ENCODE measurements around the gene SAC3D1.

Gene SAC3D1

DNA sequence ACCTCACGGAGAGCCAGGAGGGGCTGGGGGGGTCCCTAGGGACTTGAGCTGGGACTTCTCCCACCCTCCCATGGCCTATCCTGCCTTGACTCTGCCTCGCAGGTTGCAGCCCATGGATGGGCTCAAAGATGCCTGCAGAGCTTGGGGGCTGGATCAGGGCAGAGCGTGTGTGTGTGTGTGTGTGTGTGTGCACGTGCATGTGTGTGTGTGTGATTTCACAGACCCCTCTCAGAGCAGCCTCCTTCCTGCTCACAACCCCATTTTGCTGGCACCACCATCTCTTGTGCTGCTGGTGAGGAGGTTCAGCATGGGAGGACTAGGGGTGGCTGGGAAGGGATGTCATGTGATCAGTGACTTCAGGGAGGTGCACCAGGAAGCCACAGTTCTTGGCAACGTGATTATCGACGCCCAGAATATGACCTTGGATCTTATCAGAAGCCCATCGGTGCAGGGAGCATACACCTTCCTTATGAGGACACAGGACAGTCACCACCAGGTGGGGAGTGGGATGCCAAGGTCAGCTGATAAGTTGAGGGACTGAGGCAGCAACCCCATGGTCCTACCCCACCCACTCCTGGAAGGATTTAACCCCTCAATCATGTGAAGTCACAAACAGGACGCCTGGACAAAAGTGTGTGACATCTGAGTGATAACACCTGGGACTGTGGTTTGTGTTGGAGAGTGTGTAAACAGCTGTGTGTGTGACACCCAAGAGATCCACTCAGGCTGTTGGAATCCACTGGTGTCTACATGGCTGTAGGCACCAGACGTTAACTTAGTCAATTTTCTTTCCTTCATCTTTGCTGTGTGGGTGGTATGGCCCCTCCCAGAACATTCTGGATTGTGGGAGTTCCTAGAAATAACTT, 19.2 kb downstream of the SAC3D1 start:
- no peak for DNase-seq (ENCODE audit: low spot score)

DNA sequence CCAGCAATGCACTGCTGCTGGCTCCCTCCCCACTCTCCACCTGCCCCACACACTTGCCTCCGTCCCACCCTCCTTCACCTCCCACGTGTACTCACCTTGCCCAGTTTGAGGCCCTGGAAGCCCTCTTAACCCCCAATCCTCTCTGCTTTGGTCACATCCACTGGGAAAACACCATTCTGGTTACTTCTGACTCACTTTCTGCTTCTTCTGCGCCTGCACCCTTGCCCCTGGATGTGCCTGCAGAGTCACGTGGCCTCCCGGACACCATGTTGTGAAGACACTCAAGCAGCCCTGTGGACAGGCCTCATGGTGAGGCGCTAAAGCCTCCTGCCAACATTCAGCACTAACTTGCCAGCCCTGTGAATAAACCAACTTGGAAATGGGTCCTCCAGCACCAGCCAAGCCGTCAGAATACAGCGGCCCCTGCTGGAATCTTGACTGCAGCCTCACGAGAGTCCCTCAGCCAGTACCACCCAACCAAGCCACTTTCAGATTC, 20.0 kb downstream of the SAC3D1 start:
- no peak for DNase-seq (ENCODE audit: low spot score)

DNA sequence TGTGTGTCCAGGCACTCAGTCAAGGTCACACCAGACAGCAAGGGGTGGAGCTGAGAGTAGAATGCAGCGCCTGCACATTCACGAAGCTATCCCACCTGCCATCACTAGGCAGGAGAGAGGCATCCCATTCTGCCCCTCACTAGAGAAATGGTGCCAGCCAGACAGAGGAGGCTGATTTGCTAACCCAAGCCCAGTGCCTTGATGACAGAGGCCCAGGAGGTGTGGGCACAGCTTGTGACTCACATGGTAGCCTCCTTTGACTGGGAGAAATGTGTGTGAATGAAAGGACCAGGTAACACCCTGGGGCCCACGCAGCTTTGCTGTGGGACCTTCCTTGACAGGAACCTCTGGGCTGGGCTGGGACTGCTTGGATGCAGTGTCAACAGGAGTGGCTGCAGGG, 22.5 kb downstream of the SAC3D1 start:
- DNase-seq (ENCODE audit: low spot score): no peak

DNA sequence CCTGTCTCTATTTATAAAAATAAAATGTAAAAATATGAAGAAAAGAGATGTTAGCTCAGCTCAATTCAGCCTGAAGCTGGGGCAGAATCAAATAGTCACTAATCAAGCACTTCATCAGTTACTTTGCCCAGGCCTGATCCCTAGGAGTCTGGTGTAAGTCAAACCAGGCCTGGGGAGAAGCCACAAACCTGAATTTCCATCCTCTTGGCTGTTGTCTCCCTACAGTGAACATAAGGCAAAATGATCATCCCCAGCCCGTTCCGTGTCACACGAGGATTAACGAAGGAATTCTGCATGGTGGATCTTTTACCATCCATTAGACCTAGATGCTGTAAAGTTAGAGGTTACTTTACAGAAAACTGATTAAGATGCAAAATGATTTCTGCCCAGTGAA, 23.8 kb downstream of the SAC3D1 start:
- DNase-seq (ENCODE audit: low spot score): no peak

DNA sequence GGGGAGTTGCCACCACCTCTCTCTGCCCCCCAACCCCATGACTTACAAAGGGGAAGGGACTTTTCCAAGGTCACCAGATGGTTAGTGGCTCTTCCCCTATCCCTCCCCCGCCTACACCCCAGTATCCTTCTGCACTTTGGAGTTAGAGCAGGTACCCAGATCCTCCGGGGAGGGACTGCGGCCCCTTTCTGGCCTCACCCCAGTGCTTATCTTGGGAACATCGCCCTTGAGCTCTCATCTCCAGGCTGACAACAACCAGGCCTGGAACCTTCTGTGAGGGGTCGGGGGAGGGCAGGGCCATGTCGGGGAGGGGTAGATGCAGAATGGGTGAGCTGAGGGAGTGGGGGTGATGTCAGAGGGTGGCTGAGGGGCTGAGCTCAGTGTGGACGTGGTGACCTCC, 24.8 kb downstream of the SAC3D1 start:
- no peak for DNase-seq (ENCODE audit: low spot score)

DNA sequence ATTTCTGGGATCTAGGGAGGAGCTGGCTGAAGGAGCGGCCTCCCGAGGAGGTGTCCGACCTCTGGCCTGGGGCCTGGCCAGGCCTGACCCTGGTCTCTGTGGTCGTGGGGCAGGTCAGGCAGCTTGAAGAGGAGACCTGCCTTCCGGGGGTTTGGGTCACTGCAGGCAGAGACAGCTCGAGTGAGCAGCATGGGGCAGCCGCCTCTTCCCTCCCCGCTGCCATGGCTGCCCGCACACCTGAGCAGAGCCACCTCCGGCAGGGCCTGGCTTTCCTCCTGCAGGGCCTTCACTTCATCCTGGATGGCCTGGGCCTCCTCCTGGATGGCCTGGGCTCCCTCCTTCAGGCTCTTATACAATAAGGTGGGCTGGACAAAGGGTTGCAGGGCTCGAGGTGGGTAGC, 25.3 kb downstream of the SAC3D1 start:
- no peak for DNase-seq (ENCODE audit: low spot score)

DNA sequence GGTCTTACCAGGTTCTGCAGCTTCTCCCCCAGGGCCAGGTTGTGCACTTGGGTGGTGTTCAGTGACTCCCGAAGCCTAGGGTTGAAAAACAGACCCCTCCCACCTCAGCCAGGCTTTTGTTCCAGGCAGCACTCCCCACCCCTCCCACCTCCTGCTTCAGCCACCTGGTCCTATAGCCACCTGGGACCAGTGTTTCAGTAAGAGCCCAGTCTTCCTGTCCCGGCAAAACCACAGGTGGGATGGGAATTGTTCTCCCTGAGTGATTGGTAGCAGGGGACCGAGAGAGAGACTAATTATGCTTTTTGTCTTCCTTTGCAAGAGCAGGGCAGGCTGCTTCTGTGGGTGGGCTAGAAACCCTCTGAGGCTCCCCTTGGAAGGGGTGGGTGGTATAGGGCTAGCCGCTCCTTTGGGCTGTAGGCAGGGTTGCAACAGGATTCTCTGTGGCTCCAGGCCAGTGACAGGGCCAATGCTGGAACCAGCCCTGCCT, 25.8 kb downstream of the SAC3D1 start:
- no peak for DNase-seq (ENCODE audit: low spot score)

DNA sequence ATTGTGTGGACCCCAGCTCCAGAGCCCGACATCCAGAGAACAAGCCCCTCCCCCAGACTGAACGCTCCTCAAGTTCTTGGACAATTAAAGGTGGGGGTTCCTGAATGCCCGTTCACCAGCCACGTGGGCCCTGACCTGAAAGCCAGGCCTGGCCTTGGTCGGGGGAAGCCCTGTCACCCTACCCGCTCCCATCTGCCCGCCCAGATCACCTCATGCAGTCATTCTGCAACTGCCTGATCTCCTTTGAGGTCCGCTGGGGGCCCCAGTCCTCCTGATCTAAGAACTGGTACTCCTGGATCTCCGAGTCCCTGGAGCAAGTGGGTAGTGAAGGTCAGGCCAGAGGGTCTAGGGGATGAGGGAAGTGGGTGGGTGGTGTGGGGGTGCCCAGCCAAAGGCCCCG, 26.4 kb downstream of the SAC3D1 start:
- DNase-seq (ENCODE audit: low spot score): no peak

DNA sequence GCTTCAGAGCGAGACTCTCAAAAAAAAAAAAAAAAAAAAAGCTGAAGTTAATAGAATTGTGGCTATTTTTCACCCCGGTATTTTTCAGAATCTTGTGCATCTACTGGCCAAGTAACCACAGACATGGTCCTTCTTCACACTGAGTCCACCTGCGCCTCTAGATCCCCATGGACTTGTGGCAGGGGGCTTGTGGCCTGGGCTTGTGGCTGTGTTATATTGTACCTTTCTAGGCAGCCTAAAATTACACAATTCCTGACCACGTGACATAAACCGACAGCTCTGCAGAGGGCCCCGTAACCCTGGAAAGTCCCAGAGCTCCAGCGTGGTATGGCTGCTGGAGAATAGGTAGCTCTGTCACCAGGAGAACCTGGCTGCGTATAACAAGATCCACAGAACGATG, 28.2 kb downstream of the SAC3D1 start:
- DNase-seq (ENCODE audit: low spot score): no peak

DNA sequence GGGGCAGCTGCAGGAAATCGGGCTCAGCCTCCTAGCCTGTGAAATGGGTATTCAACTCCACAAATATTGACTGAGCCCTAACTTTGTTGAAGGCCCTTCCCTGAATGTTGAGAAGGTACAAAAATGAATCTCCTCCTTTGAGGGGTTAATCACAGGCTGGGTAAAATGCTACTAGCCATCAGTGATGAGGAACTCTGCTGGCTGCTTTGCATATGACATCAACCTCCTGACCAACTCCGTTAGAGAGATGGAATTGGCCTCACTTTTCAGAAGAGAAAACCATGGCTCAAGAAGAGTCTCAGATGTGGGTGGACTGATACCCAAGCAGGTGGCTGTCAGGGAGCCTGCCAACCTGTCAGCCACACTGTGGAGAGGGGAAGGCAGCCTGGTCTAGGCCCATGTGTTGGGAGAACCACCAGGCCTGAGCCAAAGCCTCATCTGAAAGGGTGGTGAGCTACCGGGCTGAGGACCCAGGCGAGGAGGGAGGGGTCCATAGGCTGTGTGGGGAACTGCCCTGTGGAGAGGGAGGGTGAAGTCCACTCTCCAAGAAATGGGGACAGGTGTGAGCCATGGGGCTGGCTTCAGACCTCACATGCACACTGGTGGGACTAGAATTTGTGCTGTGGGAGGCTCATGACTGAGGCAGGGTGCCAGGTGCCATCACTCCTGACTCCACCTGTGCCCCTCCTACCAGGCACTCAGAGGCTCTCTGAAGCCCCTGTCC, 31.1 kb downstream of the SAC3D1 start:
- DNase-seq (ENCODE audit: low spot score): no peak

DNA sequence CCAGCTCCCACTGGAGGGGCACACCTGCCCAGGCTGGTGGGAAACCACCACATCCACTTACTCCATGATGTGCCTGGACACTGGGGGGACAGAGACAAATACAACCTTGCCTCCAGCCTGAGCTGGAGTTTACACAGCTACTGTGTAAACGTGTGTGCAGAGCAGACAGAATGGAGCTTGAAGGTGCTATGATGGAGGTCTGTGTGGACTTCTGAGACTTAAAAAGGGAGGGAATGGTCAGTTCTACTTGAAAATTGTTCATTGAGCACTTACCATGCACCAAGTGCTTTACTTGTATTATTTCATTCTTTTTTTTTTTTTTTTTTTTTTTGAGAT, 31.6 kb downstream of the SAC3D1 start:
- DNase-seq (ENCODE audit: low spot score): no peak

DNA sequence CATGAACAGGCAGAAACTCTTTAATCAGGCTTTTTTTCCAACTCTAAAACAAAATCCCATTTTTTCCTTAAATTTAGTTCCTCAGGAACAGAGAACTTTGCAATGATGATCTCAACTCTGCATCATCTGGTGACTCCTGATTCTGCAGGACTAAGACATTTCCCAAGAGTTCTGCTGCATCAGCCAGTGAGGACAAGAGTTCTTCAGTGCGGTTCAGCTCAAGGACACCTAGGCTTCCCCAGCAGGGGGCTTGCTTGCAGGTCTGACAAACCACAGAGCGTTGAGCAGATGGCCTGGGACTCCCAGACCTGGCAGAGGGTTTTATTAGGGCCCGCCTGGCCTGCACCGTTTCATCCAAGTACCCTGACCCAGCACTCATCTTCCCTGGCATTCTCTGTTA, 36.4 kb downstream of the SAC3D1 start:
- no peak for DNase-seq (ENCODE audit: low spot score)

DNA sequence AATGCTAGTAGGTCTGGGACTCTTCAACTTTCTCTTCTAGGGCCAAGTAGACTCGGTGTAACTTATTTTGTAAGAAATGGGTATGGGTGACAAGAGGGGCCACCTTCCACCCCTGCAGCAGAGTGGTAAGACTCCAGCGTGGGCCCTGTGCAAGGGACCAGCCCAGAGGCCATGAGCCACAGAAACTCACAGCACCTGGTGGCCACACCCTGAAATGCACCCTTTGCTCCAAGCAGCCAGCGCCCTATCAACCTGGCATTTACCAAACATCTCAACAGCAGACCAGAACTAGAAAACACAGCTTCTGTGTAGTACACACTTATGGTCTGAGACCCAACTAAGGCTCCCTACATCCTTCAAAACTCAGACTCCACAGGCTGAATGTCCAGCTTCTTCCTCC, 37.1 kb downstream of the SAC3D1 start:
- DNase-seq (ENCODE audit: low spot score): peak; percentile 36

DNA sequence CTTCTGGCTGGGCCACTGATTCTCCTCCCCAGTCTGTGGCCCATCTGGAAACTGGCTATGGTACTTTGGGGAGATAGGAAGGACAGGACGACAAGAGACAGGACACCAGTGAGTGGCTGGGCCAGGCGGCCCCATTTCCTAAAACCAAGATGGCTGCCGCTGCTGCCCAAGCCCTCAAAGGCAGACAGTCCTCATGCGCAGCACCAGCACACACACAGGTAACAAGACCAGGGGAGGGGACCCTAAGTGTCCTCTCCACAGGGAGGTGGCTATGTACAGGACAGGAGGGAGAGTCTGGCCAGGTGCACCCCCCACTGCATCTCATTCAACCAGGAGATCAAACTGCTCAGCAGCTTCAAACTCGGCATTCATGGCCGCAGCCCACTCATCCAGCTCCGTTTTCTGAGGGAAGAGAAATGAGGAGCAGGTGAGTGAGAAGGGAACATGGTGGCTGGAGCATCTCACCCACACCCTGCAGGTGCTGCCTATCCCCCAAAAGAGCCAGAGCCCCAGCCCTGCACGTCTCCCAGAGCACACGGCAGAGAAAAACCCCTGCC, 37.9 kb downstream of the SAC3D1 start:
- no peak for DNase-seq (ENCODE audit: low spot score)

DNA sequence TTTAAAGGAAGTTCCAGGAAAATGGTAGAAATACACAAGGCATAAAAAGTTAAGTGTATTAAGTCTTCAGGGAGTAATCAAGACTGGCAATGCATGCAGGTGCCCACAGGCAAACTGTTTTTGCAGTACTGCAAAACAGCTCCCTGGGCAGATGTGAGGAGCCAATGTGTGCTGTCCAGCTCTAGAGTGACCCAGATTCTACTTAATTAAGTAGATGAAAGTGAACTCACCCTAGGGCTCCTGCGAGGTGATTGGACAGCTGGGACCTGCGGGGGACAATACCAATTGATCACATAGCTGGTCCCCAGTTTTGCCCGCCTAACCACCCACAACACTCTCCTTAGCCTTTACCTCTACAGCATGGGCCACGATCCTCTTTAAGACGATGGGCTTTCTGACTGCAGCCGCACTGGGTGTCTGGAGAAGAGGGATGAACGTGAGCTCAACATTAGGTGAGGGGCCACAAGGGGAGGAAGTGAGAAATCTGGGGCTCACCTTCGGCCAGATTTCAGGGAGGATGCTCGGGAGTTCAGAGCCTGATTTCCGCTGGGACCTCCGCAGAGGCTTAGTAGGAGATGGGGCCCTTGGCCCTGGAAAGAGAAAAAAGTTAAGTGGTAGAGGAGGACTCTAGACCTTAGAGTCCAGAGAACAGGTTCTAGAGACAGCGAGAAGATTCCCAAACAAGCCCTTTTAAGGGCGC, 42.3 kb downstream of the SAC3D1 start:
- DNase-seq (ENCODE audit: low spot score): no peak

DNA sequence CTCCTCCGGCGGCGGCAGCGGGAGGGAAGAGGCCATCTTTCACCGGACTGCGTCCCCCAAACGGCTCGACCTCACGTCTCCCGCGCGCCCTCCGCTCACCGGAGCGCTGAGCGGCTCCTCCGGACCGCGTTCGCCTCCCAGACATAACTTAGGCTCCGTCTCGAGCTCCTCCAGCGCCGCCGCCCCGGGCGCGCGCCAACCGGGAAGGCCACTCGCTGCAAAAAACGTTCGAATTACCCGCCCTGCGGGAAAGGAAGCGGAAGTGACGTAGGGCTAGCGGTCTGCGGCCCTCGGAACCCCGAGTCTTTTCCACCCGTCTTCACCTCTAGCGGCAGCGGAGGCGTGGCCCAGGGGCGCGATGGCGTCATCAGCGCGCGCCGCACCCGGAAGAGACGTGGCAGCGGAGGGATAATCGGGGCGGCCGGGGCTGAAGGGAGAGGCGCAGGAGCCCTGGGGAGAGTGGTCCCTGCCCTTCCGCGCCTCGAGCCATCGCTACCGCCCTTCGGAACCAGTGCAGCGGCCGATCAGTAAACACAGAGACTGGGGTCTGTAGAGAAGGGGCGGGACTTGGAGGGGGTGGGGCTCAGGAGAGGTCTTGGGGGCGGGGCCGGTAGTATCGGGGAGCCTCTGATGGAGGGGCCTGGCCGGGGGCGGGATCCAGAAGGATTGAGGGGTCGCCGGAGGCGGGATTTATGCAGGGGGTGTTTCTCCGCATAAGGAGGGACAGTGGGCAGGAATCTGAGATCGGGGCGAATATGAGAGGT, 43.0 kb downstream of the SAC3D1 start, which contains the start of the genes CDCA5 and ZFPL1:
Gene CDCA5, minus strand, starts transcription at position 207 of the 764 bp plus-strand sequence. Its CDS starts 62 bp downstream, at position 145.
Gene ZFPL1, plus strand, starts transcription at position 389 of the 764 bp plus-strand sequence. CDS start 477 bp downstream, outside the sequence.
- peak; percentile 100 for DNase-seq (ENCODE audit: low spot score)

DNA sequence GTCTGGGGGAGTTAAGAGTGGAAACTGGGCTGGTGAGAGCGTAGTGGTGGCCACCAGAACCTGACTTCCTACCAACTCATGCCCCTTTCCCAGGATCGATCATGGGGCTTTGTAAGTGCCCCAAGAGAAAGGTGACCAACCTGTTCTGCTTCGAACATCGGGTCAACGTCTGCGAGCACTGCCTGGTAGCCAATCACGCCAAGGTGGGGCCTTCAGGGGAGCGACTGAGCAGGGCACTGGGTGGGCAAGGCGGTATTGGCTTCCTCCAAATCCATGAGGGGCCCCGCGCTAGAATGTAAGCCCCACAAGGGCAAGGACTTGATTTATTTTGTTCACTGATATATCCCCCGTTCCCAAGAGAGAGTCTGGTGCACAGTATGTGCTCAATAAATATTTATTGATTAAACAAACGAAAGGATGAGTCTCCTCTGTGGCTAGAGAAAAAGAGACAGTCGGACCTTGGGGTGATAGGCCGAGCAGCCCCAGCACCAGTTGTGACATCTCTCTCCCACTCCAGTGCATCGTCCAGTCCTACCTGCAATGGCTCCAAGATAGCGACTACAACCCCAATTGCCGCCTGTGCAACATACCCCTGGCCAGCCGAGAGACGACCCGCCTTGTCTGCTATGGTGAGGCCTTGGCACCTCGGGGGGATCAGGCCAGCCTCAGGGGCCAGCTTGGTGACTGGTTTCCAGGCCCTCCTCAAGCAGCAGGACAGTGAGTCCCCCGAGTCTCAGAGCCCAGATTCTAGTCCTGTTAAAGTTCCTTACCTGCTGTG, 43.8 kb downstream of the SAC3D1 start:
- DNase-seq (ENCODE audit: low spot score): no peak

DNA sequence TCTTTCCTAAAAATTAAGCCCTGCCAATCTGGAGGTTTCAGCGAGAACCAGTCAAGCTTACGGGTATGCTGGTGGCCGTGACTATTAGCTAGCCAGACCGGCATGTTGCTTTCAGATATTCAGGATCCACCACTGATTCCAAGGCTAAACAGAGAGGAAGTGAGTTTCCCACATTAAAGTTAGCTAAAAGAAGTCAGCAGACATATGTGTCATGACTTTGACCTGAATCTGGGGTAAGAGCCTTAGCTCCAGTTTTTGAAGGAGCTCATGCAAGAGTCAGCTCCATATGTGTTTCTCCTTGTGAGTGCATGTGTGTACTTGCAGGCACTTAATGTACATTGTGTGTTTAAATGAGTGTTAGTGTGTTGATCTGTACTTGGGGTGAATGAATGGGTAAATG, 44.4 kb downstream of the SAC3D1 start:
- DNase-seq (ENCODE audit: low spot score): no peak

DNA sequence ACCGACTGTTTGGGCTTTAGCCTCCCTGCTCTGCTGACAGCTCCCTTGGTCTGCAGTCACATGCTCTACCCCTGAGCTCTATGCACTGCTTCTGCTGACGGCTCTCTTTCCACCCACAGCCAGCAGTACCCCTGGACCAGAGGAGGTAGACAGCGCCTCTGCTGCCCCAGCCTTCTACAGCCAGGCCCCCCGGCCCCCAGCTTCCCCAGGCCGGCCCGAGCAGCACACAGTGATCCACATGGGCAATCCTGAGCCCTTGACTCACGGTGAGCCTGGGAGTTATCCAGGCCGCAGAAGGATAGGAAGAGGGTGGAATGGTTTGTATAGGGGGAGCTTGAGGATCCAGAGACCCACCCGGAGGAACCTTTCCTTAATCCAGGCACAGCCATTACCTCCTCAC, 45.8 kb downstream of the SAC3D1 start:
- DNase-seq (ENCODE audit: low spot score): no peak

DNA sequence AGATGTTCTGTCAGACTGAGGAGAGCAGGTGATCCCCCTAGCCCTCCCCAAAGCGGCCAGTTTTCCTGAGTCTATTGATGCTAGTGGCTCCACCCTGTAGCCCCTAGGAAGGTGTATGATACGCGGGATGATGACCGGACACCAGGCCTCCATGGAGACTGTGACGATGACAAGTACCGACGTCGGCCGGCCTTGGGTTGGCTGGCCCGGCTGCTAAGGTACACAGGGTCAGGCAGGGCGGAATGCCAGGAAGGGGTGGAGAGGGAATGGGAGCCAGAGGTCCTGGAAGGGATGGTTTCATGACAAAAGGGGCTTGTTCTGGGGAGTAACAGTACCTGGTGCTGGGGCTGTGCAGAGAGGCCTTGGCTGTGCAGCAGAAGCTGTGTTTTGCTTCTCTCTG, 46.2 kb downstream of the SAC3D1 start:
- DNase-seq (ENCODE audit: low spot score): no peak

DNA sequence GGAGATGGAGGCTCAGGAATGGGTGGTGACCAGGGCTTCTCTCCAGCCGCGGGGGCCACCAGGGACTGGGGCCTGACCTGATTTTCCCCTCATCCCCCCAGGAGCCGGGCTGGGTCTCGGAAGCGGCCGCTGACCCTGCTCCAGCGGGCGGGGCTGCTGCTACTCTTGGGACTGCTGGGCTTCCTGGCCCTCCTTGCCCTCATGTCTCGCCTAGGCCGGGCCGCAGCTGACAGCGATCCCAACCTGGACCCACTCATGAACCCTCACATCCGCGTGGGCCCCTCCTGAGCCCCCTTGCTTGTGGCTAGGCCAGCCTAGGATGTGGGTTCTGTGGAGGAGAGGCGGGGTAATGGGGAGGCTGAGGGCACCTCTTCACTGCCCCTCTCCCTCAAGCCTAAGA, 46.8 kb downstream of the SAC3D1 start:
- DNase-seq (ENCODE audit: low spot score): no peak
